Activated effector memory CD4-positive, alpha-beta T cell treated with Interleukin-2 at 50 U/mL for 16 hours (primary cell): ENCODE measurements around the gene SNX32.

ENCODE experiments used
- DNase-seq: peaks from one replicate; pipeline ENCODE4 v3.0.0-alpha.2; 2020

SNX32 gene

DNA sequence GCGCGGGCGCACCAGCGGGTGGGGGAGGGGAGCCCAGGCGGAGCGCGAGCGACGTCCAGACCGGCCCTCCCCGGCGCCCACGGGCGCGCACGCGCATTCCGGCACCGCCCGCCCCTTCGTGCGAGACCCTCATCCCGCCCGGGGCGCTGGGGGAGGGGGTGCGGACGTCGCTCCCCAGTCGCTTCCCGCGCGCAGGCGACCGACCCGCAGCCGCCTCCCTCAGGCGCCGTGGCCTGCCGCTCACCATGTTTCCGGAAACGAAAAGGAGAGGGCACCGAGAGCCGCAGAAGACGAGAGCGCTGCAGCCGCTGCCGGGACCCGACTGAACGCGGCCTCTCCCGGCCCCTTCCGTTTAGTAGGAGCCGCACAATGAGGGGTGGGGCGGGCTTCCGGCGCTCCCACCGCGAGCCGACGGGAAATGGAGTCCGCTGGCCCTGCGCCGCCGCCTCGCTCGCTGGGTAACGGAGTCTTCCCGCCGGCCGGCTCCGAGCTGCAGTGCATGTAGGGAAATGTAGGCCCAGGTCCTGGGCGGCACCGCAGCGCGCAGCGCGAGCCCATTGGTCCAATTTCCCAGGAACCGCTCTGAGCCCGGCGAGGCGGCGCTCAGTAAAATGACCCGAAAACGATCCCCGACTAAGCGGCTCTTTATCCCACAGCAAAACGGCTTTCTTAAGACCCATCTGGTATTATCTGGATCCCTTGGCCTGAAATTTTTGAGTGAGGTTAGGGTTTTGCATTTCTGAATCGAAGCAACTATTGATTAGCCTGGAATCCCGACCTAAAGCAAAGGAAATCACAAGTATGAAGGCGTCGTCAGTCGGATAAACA, 24.3 kb downstream of the SNX32 start, which contains the start of gene CFL1:
CFL1 (minus strand) TSS at position 328 of the 828 bp plus-strand sequence; CDS start at position 247, 81 bp downstream.
- peak; percentile 96 for DNase-seq

DNA sequence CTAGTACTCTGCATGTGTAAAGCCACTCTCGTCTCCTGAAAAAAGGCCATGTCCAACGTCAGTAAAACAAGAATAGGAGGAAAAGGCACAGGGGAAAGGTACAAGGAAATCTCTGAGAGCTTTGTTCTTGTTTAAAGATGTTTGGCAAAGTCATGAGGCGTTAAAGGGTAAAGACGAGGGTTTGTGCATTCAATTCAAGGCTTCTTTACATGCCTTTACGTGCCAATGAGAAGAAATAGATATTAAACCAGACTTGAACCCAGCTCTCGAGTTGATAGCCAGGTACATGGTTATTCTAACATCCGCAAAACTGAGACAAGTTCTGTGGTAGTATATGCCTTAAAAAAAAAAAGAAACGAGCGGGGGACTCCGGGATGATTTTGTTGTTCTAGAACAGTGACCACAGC, 24.9 kb downstream of the SNX32 start:
- DNase-seq: no peak

DNA sequence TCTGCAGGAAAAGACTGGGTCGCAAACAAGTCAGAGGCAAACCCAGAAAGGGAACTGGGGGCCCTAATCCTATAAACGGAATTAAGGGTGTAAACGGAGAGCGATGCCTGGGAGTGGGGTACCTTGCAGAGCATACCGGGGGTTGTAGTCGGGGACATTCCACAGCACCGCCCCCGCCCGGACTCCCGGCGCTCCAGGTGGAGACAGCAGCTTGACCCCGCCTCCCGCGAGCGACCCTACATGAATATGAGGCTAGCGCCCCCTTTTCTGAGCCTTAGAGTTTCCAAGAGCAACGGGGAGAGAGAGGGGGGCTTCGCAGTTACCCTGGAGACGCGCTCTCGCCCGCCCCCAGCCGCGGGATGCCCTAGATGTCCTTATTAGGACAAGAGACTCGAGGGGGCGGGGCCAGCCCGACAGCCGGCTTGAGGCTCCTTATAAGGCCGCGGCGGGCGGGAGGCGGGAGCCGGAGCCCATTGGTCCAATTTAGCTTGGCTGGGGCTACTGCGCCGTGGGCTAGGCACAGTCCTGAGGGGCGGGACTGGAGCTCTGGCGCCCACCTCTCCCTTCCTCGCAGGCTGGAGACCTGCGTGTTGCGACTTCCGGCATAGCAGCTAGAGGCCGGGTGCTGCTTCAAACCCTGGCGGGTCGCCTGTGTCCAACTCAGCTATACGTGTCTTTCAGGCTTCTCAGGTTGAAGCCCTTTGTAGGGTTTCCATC, 25.5 kb downstream of the SNX32 start:
- peak; percentile 92 for DNase-seq

DNA sequence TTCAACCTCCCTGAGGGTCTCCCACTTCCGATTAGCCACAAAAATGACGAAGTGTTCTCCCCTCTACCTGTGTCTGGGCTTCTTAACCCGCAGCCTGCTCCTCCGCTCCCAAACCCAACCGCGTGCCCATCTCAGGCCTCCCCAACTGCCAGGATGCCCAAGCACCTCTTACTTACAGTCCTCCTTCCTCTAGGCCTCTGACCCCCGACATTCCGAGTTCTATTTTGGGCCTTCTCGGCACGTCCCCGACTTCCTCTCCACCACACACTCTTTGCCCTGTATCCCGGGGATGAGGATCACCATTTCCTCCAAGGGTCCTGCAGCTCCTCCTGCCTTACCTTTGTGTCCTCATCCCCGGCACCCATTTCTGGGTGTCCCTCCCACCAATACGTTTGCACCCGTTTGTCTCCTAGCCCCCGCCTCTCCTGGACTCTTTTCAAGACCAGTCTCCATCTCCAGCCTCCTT, 26.1 kb downstream of the SNX32 start:
- no peak for DNase-seq

DNA sequence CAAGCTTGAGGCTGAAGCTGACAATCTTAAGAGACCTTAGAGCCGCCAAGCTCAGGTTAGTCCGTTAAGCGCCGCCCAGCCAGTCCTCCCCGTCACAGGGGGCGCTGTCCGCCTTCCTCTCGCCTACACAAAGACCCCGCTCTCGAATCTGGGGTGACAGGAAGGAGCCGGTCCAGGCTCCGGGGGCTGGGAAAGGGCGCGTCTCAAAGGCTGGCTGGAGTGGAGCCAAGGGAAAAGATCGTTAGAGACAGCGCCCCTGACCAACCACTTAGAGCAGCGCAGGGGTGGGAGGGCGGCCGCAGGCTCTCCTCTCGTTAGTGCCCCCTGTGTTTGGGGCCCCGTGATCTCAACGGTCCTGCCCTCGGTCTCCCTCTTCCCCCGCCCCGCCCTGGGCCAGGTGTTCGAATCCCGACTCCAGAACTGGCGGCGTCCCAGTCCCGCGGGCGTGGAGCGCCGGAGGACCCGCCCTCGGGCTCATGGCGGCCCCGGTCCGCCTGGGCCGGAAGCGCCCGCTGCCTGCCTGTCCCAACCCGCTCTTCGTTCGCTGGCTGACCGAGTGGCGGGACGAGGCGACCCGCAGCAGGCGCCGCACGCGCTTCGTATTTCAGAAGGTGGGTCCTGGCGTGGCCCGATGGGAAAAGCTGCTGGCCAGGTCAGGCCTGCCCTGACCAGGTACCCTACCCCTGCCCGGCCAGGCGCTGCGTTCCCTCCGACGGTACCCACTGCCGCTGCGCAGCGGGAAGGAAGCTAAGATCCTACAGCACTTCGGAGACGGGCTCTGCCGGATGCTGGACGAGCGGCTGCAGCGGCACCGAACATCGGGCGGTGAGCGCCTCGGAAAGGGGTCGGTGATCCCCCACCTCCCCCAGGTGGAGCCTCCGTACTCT, 26.8 kb downstream of the SNX32 start, which contains the start of gene MUS81:
MUS81 (plus strand) TSS at position 156 of the 887 bp plus-strand sequence; CDS start at position 477, 321 bp downstream.
- peak; percentile 95 for DNase-seq

DNA sequence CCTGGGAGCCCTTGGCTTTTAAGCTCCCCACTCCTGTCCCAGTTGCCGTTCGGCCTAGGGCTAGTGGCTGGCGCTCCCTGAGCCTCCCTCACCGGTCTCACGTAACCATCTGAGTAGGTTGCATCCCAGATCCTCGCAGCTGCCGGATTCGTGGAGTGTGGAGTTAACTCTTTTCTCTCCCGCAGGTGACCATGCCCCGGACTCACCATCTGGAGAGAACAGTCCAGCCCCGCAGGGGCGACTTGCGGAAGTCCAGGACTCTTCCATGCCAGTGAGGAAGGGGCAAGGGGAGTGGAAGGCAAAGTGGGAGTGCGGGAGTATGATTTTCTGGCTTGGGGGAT, 27.4 kb downstream of the SNX32 start:
- no peak for DNase-seq

DNA sequence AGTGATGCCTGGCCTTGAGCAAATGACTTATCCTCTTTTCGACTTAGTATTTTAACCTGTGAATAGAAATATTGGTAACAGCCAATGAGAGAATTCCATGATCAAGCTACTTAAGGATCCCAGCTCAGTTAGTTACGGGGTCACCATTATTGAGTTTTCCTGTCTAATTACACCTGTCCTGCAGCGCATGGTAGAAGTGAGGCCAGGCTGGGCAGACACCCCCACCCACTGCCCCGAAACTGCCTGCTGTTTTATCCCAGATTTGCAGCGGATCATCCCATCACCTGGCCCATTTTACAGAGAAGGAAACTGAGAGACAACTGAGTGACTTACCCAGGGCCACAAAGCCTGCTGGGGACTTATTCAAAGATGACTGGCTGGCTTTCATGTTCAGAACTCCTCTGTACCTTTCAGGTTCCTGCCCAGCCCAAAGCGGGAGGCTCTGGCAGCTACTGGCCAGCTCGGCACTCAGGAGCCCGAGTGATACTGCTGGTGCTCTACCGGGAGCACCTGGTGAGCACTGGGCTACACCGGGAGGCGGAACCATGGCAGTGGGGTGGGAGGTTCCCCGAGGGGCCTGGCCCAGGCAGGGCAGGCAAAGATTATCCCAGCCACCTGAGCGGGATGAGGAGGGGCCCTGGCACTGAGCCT, 27.9 kb downstream of the SNX32 start:
- no peak for DNase-seq

DNA sequence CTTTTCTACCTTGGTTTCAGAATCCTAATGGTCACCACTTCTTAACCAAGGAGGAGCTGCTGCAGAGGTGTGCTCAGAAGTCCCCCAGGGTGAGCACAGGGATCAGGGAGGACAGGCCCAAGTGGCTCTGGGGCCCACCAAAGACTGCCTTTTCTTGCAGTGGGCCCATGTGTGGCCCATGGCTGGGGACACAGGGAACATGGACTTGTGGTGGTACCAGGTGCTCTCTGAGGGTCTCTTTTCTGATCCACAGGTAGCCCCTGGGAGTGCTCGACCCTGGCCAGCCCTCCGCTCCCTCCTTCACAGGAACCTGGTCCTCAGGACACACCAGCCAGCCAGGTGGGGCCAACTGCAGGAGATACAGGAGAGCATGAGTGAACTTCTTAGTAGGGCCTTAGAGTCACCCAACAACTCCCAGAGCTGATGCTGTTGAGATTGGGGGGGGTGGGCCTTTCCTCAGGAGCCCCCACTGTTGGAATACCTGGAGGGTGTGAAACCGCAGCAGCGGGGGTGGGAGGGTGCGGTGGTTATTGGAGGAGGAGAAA, 28.5 kb downstream of the SNX32 start:
- DNase-seq: no peak

DNA sequence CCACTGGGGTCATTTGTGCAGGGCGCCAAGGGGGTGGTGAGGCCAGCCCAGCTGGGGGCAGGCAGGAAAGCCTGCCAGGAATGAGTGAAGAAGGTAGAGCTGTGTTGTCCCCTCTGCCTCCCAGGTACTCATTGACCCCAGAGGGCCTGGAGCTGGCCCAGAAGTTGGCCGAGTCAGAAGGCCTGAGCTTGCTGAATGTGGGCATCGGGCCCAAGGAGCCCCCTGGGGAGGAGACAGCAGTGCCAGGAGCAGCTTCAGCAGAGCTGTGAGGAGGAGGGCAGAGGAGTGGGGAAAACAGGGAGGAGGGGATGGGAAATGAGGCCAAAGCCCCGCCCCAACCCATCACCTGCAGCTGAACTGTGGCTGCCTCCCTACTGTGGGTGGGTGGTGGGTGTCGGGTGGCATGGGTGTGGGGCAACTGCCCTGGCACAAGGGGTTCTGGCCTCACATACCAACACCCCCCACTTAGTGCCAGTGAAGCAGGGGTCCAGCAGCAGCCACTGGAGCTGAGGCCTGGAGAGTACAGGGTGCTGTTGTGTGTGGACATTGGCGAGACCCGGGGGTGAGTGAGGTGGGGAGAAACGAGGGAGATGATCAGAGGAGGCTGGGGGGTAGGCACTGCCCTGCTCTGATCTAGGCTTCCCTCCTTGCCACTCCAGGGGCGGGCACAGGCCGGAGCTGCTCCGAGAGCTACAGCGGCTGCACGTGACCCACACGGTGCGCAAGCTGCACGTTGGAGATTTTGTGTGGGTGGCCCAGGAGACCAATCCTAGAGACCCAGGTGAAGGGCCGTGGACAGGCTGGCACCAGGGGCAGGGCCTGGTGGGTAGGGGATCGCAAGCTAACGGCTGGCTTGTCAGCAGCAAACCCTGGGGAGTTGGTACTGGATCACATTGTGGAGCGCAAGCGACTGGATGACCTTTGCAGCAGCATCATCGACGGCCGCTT, 29.5 kb downstream of the SNX32 start:
- DNase-seq: no peak

DNA sequence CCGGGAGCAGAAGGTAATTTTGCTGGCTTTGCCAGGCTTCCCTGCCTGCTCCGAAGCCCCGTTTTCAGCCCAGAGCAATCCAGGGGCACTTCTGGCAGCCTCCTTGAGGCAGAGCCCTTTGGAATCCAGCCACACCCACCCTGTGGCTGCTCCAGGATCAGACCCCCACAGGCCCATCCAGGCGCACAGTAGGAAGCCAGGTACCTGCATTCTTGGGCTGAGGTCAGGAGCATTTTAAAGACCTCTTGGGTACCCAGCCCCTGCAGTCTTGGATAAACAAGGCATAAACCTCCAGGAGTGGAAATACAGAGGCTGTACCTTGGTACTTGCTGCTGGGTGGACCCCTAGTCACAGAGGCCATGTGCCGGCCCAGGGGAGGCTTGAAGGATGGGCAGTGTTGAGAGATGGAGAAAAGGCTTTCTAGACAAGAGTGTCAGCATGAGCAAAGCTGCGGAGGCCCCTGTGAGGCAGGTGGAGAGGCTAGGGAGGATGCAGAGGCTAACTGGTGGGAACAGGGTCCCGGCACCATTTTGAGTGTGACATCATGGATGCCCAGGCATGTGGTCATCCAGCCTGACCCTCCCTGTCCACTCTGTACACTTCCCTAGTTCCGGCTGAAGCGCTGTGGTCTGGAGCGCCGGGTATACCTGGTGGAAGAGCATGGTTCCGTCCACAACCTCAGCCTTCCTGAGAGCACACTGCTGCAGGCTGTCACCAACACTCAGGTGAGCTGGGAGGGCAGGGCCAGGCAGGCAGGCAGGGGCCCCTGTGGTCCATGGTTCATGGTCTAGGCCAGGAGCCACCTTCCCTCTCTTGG, 30.3 kb downstream of the SNX32 start:
- DNase-seq: no peak

DNA sequence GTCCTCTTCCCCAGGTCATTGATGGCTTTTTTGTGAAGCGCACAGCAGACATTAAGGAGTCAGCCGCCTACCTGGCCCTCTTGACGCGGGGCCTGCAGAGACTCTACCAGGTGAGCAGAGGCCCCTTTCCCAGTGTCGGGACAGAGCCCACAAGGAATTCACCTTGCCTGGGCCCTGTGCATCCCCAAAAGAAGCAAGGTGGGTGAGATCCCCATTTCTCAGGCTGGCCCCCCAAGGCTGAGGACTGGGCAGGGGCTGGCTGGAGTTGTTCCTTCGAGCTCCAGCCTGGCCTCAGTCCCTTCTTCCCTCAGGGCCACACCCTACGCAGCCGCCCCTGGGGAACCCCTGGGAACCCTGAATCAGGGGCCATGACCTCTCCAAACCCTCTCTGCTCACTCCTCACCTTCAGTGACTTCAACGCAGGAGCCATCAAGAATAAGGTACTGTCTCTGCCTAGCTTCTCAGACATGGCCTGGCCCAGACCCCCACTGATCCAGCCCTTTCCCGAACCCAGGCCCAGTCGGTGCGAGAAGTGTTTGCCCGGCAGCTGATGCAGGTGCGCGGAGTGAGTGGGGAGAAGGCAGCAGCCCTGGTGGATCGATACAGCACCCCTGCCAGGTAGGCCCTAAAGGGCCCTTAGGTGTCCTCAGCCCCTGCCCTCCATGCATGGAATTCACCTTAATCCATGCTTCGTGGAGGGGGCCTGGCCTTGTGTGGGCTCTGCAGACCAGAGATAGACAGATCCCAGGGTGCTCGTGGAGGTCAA, 31.1 kb downstream of the SNX32 start:
- DNase-seq: no peak

DNA sequence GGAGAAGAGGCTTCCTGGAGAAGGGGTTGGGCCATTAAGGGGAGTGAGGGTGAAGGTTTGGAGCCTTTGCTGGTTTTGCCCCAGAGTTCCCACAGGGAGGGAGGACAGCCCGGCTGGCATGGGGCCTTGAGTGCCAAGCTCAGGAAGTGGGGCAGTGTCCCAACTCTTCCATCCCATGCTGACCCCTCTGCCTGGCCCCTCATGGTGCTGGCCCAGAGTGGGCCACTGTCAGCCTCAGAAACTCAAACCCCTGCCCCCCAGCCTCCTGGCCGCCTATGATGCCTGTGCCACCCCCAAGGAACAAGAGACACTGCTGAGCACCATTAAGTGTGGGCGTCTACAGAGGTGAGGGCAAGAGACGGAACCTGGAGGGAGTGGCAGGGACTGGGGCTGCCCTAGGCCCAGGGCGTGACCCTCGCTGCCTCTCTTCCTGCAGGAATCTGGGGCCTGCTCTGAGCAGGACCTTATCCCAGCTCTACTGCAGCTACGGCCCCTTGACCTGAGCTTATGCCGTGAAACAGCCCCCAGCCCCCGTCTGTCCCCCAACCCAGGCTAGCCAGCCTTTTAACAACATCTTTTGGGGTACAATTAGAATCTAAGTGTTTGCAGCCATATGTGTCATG, 31.9 kb downstream of the SNX32 start:
- no peak for DNase-seq

DNA sequence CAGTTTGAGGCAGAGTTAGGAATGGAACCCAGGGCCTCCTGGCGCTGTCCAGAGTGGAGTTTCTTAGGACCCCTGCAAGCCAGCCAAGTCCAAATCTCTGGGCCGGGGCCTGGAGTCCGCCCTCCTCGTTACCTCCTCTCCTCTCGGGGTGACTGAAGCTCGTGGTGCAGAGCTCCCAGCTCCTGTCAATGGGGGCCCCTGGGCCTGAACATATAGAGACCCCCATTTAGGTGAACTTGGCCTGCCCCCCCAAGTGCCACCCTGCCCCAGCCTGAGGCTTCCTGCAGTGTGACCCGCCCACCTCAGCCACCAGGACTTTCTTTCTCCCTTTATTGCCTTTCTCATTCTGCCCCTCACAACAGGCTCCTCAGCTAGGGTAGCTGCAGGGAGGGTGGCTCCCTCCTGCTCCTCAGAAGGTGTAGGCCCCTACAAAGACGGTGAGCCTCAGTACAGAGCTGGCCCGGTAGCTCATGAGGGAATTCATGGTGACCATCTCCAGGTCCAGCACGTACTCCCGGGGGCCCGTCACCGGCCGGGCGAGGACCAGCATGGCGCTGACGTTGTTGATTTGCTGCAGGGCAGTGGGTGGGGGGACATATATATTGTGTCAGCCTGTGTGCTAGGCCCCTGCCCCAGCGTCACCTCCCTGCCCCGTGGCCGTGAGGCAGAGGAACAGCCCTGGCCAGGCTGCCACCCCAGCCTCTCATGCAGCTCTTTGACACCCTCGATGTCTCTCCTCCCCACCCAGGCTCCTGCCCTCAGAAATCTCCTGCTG, 32.9 kb downstream of the SNX32 start:
- DNase-seq: no peak

DNA sequence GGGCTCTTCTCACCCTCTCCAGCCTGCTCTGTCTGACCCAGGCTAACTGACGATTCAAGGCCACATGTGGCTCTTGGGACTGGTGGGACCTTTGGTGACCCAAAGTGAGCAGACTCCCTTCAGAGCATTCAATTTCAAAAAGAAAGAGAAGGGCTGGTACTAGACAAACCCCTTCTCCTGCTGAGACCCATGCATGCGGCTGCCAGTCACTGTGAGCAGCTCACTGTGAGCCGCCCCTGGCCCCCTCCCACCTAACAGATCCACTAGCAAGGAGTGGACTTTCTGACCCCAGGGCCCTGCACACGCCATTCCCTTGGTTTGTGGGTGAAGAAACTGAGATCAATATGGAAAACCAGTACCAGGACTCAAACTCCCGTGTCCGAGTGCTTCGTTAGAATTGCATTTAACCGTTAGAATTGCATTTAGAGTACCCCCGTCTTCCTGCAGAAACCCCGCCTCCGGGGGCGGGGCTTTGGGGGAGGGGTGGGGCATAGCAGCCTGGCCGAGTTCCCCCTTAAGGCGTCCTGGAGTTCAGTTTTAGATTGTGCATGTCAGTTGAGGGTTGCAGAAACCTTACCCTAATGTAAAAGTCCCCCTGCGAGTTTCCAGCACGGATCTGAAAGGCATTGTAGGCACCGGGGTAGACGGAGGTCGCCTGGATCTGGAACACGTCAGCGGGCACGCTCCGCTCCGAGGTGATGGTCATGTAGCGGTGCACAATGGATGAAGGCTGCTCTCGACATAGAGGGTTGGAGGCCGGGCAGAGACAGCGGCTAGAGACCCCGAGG, 33.7 kb downstream of the SNX32 start:
- DNase-seq: no peak

DNA sequence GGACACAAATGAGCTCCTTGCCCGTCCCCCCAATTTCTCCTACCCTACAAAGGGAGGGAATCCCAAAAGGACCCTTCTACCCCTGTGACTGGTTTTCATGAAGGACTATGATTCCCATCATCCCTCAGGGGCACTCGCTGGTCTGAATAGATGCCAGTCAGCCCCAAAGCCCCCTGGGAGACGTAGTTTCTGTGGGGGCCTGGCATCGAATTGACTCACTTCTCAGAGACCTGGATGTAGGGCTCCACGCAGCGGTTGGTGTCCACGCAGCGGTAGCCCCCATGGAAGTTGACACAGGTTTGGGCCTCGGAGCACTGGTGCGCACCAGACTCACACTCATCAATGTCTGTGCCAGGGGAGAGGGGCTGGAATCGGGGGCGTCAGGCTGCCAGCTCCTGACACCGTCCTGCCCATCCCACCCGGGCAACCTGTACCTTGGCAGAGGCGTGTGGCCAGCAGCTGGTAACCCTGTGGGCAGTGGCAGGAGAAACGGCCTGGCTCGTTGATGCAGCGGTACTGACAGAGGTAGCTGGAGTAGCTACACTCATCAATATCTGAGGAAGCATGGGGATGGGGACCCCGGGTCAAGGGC, 34.4 kb downstream of the SNX32 start:
- DNase-seq: no peak

DNA sequence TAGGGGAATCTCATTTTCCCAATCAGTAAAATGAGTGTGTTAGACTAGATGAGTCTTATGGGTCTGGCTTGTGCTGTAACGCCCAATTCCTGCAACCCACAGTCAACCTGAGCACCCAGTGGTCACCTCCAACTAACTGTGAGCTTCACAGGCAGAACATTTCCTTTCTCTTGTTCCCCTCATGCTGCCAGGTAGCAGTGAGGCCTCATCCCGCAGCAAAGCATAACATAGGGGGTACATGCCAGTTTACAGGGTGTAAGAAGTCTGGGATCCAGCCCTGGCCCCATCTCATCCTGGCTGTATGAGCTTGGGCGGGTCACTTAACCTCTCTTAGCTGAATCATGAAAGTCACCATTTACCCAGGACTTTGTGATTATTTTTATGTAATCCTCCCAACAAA, 35.1 kb downstream of the SNX32 start:
- no peak for DNase-seq
